NCI-H2107 treated with DMSO at 0.1 percent for 48 hours (cell line): ENCODE measurements around the gene GAGE13.
"Not testable (repeated sequence)": the region's sequence is repeated elsewhere in the genome, so short reads cannot be mapped to it uniquely, and the experiment has no call there.

ENCODE experiments used
- DNase-seq: peaks from one replicate; lab custom pipeline; 2025; ENCODE audit not compliant: unreplicated experiment; lab: John Stamatoyannopoulos, UW

The GAGE13 gene

DNA sequence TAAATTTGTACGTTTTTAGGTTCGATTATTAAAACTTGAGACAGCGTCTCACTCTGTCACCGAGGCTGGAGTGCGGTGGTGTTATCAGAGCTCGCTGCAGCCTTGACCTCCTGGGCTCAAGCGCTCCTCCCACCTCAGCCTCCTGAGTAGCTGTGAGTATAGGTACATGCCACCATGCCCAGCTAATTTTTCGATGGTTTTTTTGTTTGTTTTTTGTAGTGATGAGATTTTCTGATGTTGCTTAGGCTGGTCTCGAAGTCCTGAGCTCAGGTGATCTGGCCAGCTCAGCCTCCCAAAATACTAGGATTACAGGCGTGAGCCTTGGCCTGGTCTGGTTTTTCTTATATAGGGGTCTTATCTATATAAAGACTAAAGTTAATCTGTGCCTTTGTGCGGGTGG is 961 bp upstream of the GAGE13 start:
- DNase-seq, result not testable (repeated sequence)

DNA sequence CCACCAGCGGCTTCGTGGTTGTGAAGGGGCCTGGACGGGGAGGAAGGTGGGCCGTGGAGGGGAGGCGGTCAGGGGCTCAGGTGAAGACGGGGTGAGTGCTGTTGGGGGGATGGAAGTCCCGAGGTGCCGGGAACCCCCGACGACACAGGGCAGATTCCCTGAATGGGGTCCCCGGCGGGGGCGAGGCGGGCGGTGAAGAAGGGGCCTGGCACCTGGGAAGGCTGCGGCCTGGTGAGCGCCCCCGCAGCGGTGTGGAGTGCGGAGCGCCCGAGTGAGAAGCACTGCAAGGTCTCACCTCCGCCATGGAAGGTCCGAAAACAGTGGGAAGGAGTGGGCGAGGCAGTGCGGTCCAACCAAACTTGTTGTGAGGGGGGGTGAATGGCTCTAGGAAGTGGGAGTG is 459 bp downstream of the GAGE13 start:
- not testable (repeated sequence) for DNase-seq

DNA sequence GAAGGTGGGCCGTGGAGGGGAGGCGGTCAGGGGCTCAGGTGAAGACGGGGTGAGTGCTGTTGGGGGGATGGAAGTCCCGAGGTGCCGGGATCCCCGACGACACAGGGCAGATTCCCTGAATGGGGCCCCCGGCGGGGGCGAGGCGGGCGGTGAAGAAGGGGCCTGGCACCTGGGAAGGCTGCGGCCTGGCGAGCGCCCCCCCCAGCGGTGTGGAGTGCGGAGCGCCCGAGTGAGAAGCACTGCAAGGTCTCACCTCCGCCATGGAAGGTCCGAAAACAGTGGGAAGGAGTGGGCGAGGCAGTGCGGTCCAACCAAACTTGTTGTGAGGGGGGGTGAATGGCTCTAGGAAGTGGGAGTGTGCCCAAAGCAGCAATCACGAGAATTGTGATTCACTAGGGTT is 10.1 kb downstream of the GAGE13 start:
- DNase-seq, result not testable (repeated sequence)

DNA sequence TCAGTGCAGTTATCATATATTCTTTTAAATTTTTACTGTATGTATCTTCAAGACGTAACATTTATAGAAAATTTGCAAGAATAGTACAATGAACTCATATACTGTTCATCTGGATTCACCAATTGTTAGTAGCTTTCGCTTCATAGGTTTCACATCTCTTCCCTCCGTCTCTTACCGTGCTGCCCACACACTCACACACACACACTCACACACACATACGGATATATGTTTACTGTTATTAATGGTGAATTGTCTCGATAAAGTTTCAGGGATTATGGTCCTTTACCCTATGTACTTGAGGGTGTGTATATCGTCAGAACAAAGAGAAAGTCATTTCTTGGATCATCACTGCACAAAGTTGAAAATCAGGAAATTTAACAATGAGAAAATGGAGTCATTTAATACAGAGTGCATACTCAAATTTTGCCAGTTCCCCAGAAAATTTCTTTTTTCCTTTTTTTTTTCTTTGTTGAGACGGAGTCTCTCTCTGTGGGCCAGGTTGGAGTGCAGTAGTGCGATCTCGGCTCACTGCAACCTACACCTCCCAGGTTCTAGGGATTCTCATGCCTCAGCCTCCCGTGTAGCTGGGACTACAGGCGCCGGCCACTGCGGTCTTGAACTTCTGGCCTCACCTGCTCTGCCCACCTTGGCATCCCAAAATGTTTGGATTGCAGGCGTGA is 13.3 kb downstream of the GAGE13 start:
- not testable (repeated sequence) for DNase-seq

DNA sequence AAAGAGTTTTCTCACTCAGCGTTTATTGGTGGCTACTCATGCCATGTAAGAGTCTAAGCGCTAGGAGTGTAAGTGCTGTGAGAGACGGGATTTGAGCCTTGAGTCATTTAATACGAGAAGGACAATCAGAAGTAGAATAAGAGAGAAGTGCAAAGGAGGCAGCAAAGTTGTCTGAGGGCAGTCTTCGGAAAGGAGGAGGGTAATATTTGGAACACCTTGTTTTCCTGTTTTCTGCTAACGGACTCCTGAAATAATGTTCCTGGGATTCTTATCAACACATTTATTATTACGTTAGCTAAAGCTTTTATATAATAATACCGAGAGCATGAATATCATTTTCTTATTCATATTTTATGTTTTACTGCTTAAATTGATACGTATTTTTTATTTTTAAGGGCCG is 14.0 kb downstream of the GAGE13 start:
- not testable (repeated sequence) for DNase-seq

DNA sequence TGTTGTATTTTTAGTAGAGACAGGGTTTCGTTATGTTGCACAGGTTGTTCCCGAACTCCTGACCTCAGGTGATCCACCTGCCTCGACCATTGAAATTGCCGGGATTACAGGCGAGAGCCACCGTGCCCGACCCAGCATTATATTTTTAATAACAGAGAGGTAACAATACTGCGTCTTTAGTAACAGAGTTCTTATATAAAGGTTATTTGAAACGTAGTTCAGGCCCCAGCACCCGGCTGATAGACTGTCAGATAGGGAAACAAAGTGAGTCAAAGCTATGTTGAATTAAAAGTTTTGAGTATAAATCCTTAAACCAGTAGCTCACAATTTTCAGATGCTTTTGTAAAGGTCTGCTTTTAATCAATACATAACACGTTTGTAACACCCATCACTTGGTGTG is 14.8 kb downstream of the GAGE13 start:
- not testable (repeated sequence) for DNase-seq
